ENCODE results near the gene BARX1.

- no peak for TF ChIP-seq CTCF (IDR thresholded peaks at IDR 0.05)
- TF ChIP-seq POLR2A (IDR thresholded peaks at IDR 0.05), result no peak
Observed at GRCh38 chr9:93994132-93994531, 39.0 kb upstream of the BARX1 start.
